NT2/D1 (cell line): Measurements from ENCODE around the gene NEU4.

ENCODE experiments used
- SUZ12 ChIP-seq: IDR thresholded peaks from 2 replicates; pipeline ENCODE4 v1.6.1; 2011; ENCODE audit not compliant: insufficient read length, insufficient read depth; ENCODE audit errors: extremely low read depth
- YY1 ChIP-seq: IDR thresholded peaks from 2 replicates; pipeline ENCODE4 v1.6.1; 2011; ENCODE audit not compliant: insufficient read length, insufficient read depth
- ZNF274 ChIP-seq: IDR thresholded peaks from 2 replicates; pipeline ENCODE4 v1.6.1; 2011; ENCODE audit warnings: mild to moderate bottlenecking, low read depth, low read length

- TF ChIP-seq YY1 (no peak), SUZ12 (no peak), ZNF274 (no peak)
Measured at GRCh38 chr2:241855245-241855887, 46.4 kb downstream of the NEU4 start.
